Astrocyte of the spinal cord (primary cell): ENCODE results near the gene METTL15.

ENCODE experiments used
- DNase-seq: peaks from one replicate; pipeline ENCODE4 v3.0.0; 2011; ENCODE audit warnings: low read depth, low spot score
- H3K4me3 ChIP-seq: 2 replicates; pipeline ENCODE4 v1.5.1; 2011; ENCODE audit warnings: low read depth, mild to moderate bottlenecking, low read length, moderate library complexity
- in situ Hi-C: cut with HindIII; loops from 2 replicates; pipeline ENCODE4 v1.10.0; 2017; ENCODE audit warnings: low sequenced_read_pairs
- TF ChIP-seq, protein P1 (sequence below): IDR thresholded peaks from 2 replicates; pipeline ENCODE4 v1.5.1; 2012; ENCODE audit warnings: low read depth, mild to moderate bottlenecking, low read length, inconsistent platforms

Gene METTL15

DNA sequence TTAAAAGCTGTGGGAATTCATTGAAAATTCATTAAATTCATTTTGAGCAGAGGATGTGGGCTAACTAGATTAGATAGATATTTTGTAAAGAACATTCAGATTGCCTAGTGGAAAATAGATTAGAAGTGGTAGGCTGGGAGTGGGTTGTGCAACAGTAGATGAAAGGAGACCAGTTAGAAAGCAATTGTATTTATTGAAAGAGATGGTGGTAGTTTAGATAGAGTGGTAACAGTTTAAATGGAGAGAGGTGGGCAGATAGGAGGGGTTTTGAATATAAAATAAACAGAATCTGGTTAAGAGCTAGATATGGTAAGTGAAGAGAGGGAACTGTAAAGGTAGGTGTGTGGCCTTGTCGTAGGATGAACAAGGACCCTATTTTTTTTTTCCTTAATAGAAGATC lies 34.5 kb downstream of the METTL15 start:
- in situ Hi-C loops = no loop called here
- TF ChIP-seq, protein P1, sequence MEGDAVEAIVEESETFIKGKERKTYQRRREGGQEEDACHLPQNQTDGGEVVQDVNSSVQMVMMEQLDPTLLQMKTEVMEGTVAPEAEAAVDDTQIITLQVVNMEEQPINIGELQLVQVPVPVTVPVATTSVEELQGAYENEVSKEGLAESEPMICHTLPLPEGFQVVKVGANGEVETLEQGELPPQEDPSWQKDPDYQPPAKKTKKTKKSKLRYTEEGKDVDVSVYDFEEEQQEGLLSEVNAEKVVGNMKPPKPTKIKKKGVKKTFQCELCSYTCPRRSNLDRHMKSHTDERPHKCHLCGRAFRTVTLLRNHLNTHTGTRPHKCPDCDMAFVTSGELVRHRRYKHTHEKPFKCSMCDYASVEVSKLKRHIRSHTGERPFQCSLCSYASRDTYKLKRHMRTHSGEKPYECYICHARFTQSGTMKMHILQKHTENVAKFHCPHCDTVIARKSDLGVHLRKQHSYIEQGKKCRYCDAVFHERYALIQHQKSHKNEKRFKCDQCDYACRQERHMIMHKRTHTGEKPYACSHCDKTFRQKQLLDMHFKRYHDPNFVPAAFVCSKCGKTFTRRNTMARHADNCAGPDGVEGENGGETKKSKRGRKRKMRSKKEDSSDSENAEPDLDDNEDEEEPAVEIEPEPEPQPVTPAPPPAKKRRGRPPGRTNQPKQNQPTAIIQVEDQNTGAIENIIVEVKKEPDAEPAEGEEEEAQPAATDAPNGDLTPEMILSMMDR = no peak
- no peak overlapping the region for H3K4me3 ChIP-seq
- no peak for DNase-seq

DNA sequence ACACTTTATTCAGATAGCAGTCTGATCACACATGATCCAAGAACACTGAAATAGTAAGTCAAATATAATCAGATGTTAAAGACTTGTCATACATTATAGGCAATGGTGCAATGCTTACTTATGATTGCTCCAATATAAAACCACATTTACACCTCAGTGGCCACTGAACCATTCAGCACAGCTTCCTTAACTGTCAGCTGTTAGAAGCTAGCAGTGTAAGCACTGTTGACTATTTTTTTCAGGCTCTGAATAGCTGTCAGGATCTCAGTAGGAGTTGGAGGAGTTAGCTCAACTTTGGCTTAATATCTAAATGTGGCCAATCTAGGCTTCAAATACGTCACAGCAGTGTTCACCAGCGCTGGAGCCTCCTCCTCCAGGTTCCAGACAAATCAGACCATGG lies 36.6 kb downstream of the METTL15 start:
- TF ChIP-seq, protein P1 = no peak
- DNase-seq = peak; percentile 68
- in situ Hi-C loops = no loop called here
- no peak overlapping the region for H3K4me3 ChIP-seq

DNA sequence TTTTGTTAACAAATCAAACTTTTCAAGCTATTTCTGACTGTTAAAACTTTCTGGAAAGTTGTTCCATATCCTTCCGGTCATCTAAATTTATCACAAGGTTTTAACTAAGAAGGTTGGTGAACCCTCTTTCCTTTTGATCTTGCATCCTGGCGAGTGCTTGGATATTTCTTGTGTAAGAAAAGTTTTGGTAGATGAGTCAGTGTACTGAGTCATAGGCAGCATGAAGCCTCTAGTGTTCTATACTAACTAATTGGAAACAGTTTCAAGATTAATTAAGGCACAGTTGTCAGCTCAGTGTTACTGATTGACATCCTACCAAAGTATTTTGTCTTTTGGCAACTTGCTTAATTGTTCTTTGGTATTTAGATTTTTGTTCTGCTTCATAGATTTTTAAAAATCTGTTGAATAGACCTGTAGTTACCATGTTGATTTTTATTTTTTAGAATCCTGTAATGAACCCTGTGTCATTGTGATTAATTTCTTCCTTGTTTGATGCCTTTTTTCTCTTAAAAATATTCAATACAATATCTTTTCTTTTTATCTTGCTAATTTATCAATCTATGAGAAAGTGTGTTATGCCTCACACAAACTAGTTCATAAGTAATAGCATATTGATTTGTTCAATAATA lies 38.0 kb downstream of the METTL15 start:
- TF ChIP-seq, protein P1 = no peak
- in situ Hi-C loops = no loop called here
- peak; percentile 92 for DNase-seq
- H3K4me3 ChIP-seq = no peak overlapping the region

DNA sequence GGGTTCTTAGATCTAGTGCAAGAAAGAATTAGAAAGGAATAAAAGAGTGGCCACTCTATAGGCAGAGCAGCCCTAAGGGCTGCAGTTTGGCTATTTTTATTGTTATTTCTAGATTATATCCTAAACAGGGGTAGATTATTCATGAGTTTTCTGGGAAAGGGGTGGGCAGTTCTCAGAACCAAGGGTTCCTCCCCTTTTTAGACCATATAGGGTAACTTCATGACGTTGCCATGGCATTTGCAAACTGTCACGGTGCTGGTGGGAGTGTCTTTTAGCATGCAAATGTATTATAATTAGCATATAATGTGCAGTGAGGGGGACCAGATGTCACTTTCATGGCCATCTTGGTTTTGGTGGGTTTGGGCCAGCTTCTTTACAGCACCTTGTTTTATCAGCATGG lies 44.6 kb downstream of the METTL15 start:
- TF ChIP-seq, protein P1 = no peak
- in situ Hi-C loops = no loop called here
- no peak for DNase-seq
- H3K4me3 ChIP-seq = no peak overlapping the region

DNA sequence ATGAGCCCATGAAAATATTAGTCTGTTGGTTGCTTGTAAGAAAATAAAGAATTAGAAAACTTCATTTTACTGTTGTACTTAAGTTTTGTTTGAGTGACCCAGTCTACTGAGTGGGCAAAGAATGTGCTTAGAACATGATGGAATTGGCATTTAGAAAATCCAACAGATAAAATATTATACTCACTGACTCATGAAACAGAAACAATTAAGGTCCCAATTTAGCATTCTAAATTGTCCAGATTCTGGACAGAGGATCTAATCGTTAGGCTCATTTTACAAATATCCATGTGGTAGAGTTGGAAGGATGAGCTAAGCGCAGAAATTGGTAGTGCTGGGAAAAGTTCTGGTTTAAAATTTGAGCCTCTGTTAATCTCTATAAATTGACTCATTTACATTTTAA lies 45.4 kb downstream of the METTL15 start:
- in situ Hi-C loops = no loop called here
- TF ChIP-seq, protein P1 = no peak
- H3K4me3 ChIP-seq = no peak overlapping the region
- DNase-seq = no peak

DNA sequence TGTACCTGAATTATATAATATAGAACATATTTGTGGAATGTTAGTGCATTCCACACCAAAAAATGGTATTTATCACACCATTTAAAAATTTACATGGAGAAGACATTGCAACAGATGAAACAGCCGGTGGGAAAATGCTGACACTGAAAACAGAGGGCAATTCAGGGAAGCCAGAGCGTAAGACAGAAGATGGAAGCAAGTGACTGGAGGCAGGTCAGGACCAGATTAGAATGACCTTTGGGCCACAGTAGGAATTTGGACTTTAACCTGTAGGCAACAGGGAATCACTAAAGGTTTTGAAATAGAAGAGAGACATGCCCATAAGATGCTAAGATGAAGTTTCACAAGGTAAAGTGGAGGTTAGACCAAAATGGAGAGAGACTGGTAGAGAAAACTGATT lies 60.5 kb downstream of the METTL15 start:
- TF ChIP-seq, protein P1 = no peak
- H3K4me3 ChIP-seq = no peak overlapping the region
- in situ Hi-C loops = no loop called here
- no peak for DNase-seq
